Adipocyte (in vitro differentiated cells): ENCODE results near the gene CCDC106.

ENCODE experiments used
- DNase-seq: peaks from one replicate; pipeline ENCODE4 v3.0.0-alpha.2; 2015; ENCODE audit warnings: low read depth
- H3K27me3 ChIP-seq: replicated peaks from 2 replicates; pipeline ENCODE4 v1.7.0; 2013; ENCODE audit warnings: mild to moderate bottlenecking, low read length, moderate library complexity; ENCODE audit not compliant: control insufficient read depth, insufficient read depth
- H3K36me3 ChIP-seq: 2 replicates; pipeline ENCODE4 v1.7.0; 2013; ENCODE audit warnings: low read length, mild to moderate bottlenecking, moderate library complexity; ENCODE audit not compliant: control insufficient read depth, insufficient read depth, severe bottlenecking
- H3K4me1 ChIP-seq: 2 replicates; pipeline ENCODE4 v1.7.0; 2013; ENCODE audit warnings: mild to moderate bottlenecking, low read length, moderate library complexity; ENCODE audit not compliant: control insufficient read depth, insufficient read depth
- H3K4me3 ChIP-seq: 2 replicates; pipeline ENCODE4 v1.7.0; 2013; ENCODE audit warnings: mild to moderate bottlenecking, low read length, moderate library complexity
- H3K9ac ChIP-seq: 2 replicates; pipeline ENCODE4 v1.7.0; 2013; ENCODE audit warnings: mild to moderate bottlenecking, low read length, moderate library complexity
- H3K9me3 ChIP-seq: 2 replicates; pipeline ENCODE4 v1.7.0; 2013; ENCODE audit warnings: mild to moderate bottlenecking, low read length, moderate library complexity; ENCODE audit not compliant: control insufficient read depth

Gene CCDC106

DNA sequence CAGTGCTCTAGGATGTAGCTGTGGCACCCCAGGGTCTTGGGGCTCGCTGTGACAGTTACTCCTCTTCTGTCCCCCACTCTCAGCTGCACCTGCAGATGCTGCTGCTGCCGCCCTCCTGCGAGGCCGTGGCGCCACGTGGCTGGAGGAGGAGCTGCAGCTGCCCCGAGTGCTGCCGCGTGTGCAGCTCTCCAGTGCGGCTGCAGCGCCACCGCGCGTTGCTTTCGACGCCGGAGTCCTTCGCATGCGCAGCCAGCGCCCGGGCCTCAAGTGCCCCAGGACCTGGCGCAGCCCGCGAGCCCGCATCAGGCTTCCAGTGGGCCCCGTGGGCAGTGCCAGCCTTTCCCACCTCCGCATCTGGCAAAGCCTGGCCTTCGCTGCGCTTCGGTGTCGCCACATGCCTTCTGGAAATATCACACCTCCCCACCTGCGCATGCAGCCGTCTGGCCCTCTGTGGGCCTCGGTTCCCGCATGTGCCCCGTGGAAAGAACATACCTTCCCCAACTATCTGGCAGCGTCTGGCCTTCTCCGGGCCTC is 7.9 kb upstream of the CCDC106 start:
- H3K4me1 ChIP-seq: peaks cover 64% of the 10 kb centered on the region
- peak overlapping the region; percentile 91 for H3K9ac ChIP-seq
- H3K27me3 ChIP-seq: no peaks in the 10 kb centered on the region
- peaks cover 10% of the 10 kb centered on the region for H3K36me3 ChIP-seq
- H3K4me3 ChIP-seq: peak overlapping the region; percentile 92
- H3K9me3 ChIP-seq: no peaks in the 10 kb centered on the region
- peak; percentile 85 for DNase-seq

DNA sequence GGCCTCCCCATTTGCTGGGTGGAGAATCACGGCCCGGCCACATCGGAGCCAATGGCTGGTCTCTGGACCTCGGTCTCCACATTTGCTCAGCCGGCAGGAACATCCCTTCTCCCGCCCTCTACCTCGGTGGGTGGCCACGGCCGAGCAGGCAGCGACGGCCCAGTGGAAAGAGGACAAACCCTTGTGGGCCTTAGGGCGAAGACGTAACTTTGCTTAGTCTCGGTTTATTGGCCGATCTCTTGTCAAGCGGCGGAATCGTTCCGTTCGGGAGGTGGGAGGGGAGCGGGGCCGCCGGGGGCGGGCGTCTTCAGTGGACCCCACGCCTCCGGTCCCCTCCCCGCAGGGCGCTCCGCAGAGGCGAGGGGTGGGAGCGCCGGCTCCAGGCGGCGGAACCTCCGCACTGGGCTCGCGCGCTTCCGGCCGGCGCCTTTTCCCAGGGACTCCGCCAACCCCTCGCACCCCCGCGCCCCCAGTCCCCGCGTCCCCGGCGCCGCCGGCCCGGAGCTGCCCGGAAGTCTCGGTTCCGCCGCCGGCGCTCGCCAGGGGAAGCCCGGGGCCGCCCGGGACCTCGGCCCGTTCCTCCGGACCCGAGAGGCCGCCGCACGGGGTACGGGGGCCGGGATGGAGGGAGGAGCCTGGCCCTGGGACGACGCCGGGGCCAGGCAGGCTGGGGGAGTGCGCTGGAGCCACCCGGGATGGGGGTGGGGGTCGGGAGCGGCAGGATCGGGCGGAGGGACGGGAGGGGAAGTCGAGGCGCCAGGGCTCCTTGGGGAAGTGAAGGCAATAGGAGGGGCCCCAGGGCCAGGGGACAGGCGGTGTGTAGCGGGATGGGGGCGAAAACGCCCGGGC is 7.2 kb upstream of the CCDC106 start, which contains the start of gene ZNF580:
TSS of gene ZNF580 (plus strand) at position 426 of the 849 bp plus-strand sequence. CDS start 1,507 bp downstream, outside the sequence.
- H3K36me3 ChIP-seq: peaks cover 16% of the 10 kb centered on the region
- H3K4me1 ChIP-seq: peaks cover 61% of the 10 kb centered on the region
- H3K27me3 ChIP-seq: no peaks in the 10 kb centered on the region
- no peaks in the 10 kb centered on the region for H3K9me3 ChIP-seq
- peak within 1 kb of the TSS; percentile 92 for H3K4me3 ChIP-seq
- peak within 1 kb of the TSS; percentile 91 for H3K9ac ChIP-seq
- peak; percentile 85 for DNase-seq

DNA sequence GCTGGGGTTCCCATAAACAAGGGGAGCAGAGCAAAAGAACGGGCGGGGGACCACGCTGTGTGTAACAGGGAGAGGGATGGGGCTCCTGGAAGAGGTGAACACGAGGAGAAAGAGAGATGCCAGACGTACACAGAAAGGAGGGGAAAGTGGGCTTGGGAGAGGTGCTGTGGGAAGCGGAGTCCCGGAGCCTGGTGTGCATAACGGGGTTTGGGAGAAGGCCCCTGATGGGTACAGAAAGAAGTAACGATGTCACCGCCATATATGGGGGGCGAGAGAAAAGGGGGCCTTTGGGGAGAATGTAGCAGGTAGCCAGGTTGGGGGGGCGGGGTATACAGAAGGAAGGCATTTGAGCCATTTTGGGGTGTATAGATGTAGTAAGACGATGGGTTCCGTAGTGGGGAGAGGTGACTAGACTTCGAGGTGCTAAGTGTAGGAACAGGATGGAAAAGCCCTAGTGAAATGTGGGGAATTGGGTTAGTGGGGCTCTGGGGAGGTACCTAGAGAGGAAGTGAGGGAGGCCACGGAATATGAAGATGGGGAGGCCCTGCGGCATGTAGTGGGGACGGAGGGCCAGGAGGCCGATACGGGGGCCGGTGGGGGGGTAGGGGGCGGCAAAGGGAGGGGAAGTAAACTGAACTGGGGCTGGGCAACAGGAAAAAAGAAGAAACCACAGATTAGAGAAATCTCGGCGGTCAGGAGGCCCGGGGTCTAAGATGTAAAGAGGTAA is 6.4 kb upstream of the CCDC106 start:
- peak; percentile 64 for DNase-seq
- Histone ChIP-seq H3K36me3 (peaks cover 16% of the 10 kb centered on the region), H3K4me1 (peaks cover 53% of the 10 kb centered on the region), H3K4me3 (peak overlapping the region; percentile 92), H3K9me3 (no peaks in the 10 kb centered on the region), H3K9ac (peak overlapping the region; percentile 91), H3K27me3 (no peaks in the 10 kb centered on the region)

DNA sequence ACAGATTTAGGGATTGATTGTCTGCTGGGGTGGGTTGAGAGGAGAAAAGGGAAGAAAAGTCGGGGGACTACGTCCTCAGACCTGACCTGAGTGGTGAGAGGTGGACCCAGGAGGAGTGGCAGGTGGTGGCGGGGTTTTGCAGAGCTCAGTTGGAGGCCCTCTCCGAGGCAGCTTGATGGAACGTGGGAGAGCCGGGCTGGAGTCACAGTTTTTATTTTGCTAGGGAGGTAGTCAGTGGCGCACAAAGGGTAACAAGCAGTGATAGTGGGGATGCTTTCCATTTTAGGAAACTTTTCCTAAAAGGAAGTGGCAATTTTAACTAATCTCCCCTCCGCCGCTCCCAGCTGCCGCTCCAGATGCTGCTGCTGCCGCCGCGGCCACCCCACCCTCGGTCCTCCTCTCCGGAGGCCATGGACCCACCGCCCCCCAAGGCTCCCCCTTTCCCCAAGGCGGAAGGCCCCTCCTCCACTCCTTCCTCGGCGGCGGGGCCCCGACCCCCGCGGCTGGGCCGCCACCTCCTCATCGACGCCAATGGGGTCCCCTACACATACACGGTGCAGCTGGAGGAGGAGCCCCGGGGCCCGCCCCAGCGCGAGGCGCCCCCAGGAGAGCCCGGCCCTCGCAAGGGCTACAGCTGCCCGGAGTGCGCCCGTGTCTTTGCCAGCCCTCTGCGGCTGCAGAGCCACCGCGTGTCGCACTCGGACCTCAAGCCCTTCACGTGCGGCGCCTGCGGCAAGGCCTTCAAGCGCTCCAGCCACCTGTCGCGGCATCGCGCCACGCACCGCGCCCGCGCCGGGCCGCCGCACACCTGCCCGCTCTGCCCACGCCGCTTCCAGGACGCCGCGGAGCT is 5.6 kb upstream of the CCDC106 start:
- Histone ChIP-seq H3K27me3 (no peaks in the 10 kb centered on the region), H3K36me3 (peaks cover 16% of the 10 kb centered on the region), H3K9ac (peak overlapping the region; percentile 91), H3K4me1 (peaks cover 52% of the 10 kb centered on the region), H3K4me3 (peak overlapping the region; percentile 92), H3K9me3 (no peaks in the 10 kb centered on the region)
- peak; percentile 52 for DNase-seq

DNA sequence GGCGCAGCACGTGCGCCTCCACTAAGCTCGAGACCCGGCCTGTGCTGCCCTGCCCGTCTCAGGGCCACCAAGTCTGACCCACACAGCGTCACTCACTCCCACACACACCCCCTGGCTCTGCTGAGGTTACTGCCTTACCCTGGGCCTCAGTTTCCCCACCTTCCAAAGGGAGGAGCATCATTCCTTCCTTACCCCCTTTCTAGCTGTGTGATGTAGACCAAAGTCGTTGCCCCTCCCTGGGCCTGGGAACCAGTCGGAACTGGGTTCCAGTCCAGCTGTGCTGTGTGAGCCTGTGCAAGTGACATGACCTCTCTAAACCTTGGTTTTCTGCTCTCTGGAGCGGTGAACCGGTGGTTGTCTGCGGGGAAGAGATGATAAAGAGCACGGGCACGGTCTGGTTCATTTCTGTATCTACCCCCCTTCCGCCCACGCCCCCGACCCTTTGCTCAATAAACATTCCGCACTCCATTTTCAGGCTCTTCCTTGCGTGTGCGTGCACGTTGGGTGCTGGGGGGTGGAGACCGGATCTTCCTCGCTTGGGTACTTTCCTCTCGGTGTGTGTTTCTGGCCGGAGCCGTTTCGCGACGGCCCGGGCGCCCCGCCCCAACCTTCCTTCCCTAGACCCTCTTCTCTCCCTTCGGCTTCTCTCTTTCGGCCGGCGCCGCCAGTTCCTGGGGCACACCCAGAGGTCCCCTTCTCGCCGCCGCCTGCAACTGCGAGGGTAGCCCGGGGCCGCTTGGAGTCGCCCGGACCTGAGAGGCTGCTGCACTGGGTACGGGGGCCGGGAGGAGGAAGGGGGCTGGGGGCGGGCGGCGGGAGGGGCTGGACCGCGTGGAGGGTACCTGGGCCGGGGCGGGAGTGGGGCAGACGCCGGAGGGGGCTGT is 4.8 kb upstream of the CCDC106 start, which contains the start of gene ZNF581:
TSS of gene ZNF581 (plus strand) at position 647 of the 884 bp plus-strand sequence. CDS start 923 bp downstream, outside the sequence.
- peaks cover 54% of the 10 kb centered on the region for H3K4me1 ChIP-seq
- peak; percentile 89 for DNase-seq
- H3K27me3 ChIP-seq: no peaks in the 10 kb centered on the region
- H3K36me3 ChIP-seq: peaks cover 16% of the 10 kb centered on the region
- H3K4me3 ChIP-seq: peak within 1 kb of the TSS; percentile 92
- H3K9me3 ChIP-seq: no peaks in the 10 kb centered on the region
- peak within 1 kb of the TSS; percentile 91 for H3K9ac ChIP-seq

DNA sequence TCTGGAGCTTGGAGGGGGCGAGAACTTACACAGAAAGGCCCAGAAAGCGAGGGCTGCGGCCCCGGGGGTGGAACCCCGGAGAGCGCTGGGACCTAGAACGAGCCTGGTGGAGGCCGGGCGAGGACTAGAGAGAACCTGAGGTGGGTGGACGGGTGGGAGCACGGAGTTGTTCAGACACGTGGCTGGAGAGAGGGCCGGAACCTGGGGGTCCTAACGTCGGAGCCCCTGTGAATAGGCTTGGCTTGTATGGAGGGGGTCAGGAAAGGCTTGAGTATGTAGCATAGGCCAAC is 4.2 kb upstream of the CCDC106 start:
- Histone ChIP-seq H3K9me3 (no peaks in the 10 kb centered on the region), H3K9ac (peak overlapping the region; percentile 91), H3K27me3 (no peaks in the 10 kb centered on the region), H3K36me3 (peaks cover 13% of the 10 kb centered on the region), H3K4me3 (peak overlapping the region; percentile 92), H3K4me1 (peaks cover 52% of the 10 kb centered on the region)
- DNase-seq: no peak

DNA sequence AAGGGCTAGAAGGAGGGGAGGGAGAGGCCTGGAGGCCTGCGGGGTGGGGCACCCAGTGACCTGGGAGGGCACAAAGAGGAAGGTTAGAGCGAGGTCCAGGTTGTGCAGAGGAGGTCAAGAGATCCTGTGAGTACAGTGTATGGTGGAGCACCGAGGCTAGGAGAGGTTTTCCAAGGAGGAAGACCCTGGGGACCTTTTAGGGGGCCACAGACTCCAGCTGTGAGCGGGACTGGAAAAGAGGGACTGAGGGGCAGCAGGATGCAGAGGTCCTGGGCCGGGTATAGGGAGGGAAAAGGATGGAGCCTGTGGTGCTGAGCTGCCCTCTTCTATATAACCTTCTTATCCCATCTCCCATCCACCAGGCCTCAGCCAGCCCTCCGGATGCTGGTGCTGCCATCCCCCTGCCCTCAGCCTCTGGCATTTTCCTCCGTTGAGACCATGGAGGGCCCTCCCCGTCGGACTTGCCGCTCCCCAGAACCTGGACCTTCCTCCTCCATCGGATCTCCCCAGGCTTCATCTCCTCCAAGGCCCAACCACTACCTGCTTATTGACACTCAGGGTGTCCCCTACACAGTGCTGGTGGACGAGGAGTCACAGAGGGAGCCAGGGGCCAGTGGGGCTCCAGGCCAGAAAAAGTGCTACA is 3.7 kb upstream of the CCDC106 start:
- Histone ChIP-seq H3K4me1 (peaks cover 52% of the 10 kb centered on the region), H3K4me3 (peak overlapping the region; percentile 92), H3K9ac (peak overlapping the region; percentile 91), H3K9me3 (no peaks in the 10 kb centered on the region), H3K36me3 (peaks cover 13% of the 10 kb centered on the region), H3K27me3 (no peaks in the 10 kb centered on the region)
- DNase-seq: no peak

DNA sequence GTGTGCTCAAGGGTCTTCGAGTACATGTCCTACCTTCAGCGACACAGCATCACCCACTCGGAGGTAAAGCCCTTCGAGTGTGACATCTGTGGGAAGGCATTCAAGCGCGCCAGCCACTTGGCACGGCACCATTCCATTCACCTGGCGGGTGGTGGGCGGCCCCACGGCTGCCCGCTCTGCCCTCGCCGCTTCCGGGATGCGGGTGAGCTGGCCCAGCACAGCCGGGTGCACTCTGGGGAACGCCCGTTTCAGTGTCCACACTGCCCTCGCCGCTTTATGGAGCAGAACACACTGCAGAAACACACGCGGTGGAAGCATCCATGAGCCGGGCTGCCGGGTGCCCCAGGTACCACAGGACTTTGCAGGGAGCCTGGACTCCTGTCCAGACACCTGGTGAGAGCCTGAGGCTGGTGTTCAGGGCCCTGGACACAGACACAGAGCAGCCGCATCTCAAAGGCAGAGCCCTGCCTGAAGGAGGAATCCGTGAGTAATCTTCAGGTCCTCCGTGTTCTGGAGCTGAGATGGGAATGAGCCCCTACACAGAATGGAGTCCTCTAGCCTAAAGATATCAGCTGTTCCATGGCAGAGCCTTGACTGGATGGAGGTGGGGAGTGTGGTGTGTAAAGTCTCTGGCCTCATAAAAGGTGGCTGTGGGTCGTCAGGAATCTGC is 3.0 kb upstream of the CCDC106 start:
- H3K27me3 ChIP-seq: no peaks in the 10 kb centered on the region
- H3K9me3 ChIP-seq: no peaks in the 10 kb centered on the region
- H3K4me1 ChIP-seq: peaks cover 48% of the 10 kb centered on the region
- H3K4me3 ChIP-seq: peak overlapping the region; percentile 92
- H3K36me3 ChIP-seq: peaks cover 13% of the 10 kb centered on the region
- DNase-seq: no peak
- H3K9ac ChIP-seq: peak overlapping the region; percentile 91

DNA sequence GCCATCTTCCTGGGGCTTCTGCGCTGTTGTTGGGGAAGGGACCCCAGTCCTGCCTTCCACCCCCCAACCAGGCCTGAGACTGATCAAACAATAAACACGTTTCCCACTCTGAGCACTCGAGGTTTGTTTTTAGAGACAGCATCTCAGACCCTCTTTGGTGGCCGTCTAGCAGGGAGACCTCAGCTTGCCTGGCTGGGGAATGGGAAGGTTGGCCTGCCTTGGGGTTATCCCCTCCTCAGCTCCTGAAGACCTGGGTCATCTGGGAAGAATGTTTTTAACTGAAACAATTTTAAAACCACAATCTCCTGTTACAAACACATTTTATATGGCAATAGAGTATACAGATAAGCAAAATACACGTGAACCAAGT is 2.5 kb upstream of the CCDC106 start:
- no peaks in the 10 kb centered on the region for H3K9me3 ChIP-seq
- H3K4me3 ChIP-seq: no peak overlapping the region
- no peak for DNase-seq
- peaks cover 42% of the 10 kb centered on the region for H3K4me1 ChIP-seq
- H3K27me3 ChIP-seq: no peaks in the 10 kb centered on the region
- H3K36me3 ChIP-seq: peaks cover 13% of the 10 kb centered on the region
- H3K9ac ChIP-seq: no peak overlapping the region
